Kidney (tissue), 14 donors: ENCODE results near the gene TENM4. TPM values are rescaled to one million over a fixed set of nuclear protein-coding genes. Genes with fewer than 3 reads are reported as not detected.
A peak's percentile ranks its signal among the peaks of the same experiment; 100 is the strongest.

Experiments used
- DNase-seq, 5 donors: peaks; one replicate each; pipeline ENCODE4 v3.0.0-alpha.2; 2013 to 2020
- FAIRE-seq: peaks from 2 replicates; lab custom pipeline; 2012; peaks lifted over from hg19 to GRCh38; lab: Jason Lieb, UNC
- H3K27ac ChIP-seq, 2 donors: one replicate each; pipeline ENCODE4 v1.7.0; 2013; ENCODE audit warnings: low read depth in 2 of 2, low read length in 2 of 2, inconsistent platforms in 1 of 2
- H3K27me3 ChIP-seq: one replicate; pipeline ENCODE4 v1.7.1; 2013; ENCODE audit warnings: low read length, inconsistent platforms; ENCODE audit not compliant: control insufficient read depth, insufficient read depth
- H3K36me3 ChIP-seq, 3 donors: one replicate each; pipeline versions ENCODE4 v1.7.0 to v1.7.1; 2013; ENCODE audit warnings: low read length in 3 of 3, control low read depth in 1 of 3, inconsistent platforms in 1 of 3; ENCODE audit not compliant: insufficient read depth in 3 of 3, control insufficient read depth in 2 of 3
- H3K4me1 ChIP-seq, 3 donors: one replicate each; pipeline versions ENCODE4 v1.7.0 to v1.7.1; 2013; ENCODE audit warnings: low read length in 3 of 3, inconsistent platforms in 1 of 3, low read depth in 1 of 3; ENCODE audit not compliant: control insufficient read depth in 2 of 3, insufficient read depth in 2 of 3
- H3K4me3 ChIP-seq, 3 donors: one replicate each; pipeline versions ENCODE4 v1.7.0 to v1.8.1; 2013; ENCODE audit warnings: low read length in 3 of 3, control low read depth in 1 of 3, inconsistent platforms in 1 of 3
- H3K9ac ChIP-seq, 3 donors: one replicate each; pipeline versions ENCODE4 v1.7.0 to v1.7.1; 2013; ENCODE audit warnings: low read length in 3 of 3, control low read depth in 1 of 3, inconsistent platforms in 1 of 3
- H3K9me3 ChIP-seq, 3 donors: one replicate each; pipeline versions ENCODE4 v1.7.0 to v1.7.1; 2013; ENCODE audit warnings: low read length in 3 of 3, control low read depth in 1 of 3, inconsistent platforms in 1 of 3; ENCODE audit not compliant: control insufficient read depth in 2 of 3, insufficient read depth in 1 of 3
- CTCF ChIP-seq: IDR thresholded peaks from 3 replicates; pipeline ENCODE4 v1.5.1; 2012; ENCODE audit warnings: mild to moderate bottlenecking, moderate library complexity, borderline replicate concordance; ENCODE audit not compliant: insufficient read depth; ENCODE audit errors: extremely low read depth
- intact Hi-C: fragments of 100-400 bp; cut with DNase I; formaldehyde crosslinking; loops from one replicate; pipeline ENCODE4 v1.11.1; 2022
- polyA plus RNA-seq: library from polyadenylated mRNA; stranded (reverse); fragments of 350-450 nt; fragmentation: Illumina TruSeq; extraction: RNeasy Lipid Tissue Mini Kit (QIAGEN cat#74804); gene quantifications from one replicate; pipeline ENCODE4 v1.2.3, GENCODE V29; 2014; ENCODE audit warnings: low read depth, low replicate concordance; ENCODE audit not compliant: insufficient read depth
- total RNA-seq: library from RNA; stranded (reverse); fragmentation: NEBNext Ultra II Directional; extraction: Animal tissue kit (Norgen Biotek cat#: 25700); gene quantifications from one replicate; pipeline ENCODE4 v1.2.1, GENCODE V29; 2021
- donor health status: control.
- donor health status: control.
- donor health status: control.
- donor health status: control.
- donor health status: control.
- donor health status: DM: yes; HTN: yes; CAD: no.
- donor health status: Normal renal cell carcinoma (clear cell type).

Gene TENM4
- total and polyA plus RNA-seq, 2 donors from 2014 or later = 0.34 to 31.0 TPM

DNA sequence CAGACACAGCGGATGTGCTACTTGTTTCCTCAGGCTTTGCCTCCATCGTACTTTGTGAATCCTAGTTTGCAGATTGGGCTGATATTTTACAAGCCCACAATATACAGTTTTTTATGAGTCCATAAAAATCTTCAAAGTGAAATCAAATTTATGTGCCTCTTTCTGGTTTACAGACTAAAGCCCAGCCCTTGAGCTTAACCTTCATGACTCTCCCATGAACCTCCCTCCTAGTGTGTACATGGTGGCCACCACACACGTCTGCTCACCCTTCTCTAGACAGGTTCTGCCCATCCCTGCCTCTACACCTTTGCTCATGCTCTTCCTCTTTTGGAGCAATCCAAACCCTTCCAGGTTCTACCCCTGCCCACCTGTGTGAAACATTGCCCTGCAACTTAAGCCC lies 129.4 kb downstream of the TENM4 start:
- no peak overlapping the region for H3K9ac ChIP-seq
- H3K9me3 ChIP-seq = no peaks in the 10 kb centered on the region
- no peak overlapping the region for H3K27ac ChIP-seq
- no peaks in the 10 kb centered on the region for H3K27me3 ChIP-seq
- FAIRE-seq (no peak), DNase-seq (no peak)
- no peaks in the 10 kb centered on the region for H3K36me3 ChIP-seq
- intact Hi-C loops = no loop called here
- TF ChIP-seq CTCF = no peak
- H3K4me1 ChIP-seq = no peaks in the 10 kb centered on the region
- H3K4me3 ChIP-seq = no peak overlapping the region

GRCh38 chr11:79309407-79309806 lies 131.4 kb downstream of the TENM4 start:
- Histone ChIP-seq H3K9me3 (no peaks in the 10 kb centered on the region), H3K4me3 (no peak overlapping the region), H3K4me1 (no peaks in the 10 kb centered on the region), H3K27ac (no peak overlapping the region), H3K9ac (no peak overlapping the region), H3K36me3 (no peaks in the 10 kb centered on the region), H3K27me3 (no peaks in the 10 kb centered on the region)
- DNase-seq (no peak), FAIRE-seq (no peak)
- intact Hi-C loops = no loop called here
- TF ChIP-seq CTCF = no peak

- intact Hi-C loops = no loop called here
- Histone ChIP-seq H3K9me3 (no peaks in the 10 kb centered on the region), H3K27ac (no peak overlapping the region), H3K9ac (no peak overlapping the region), H3K4me1 (no peaks in the 10 kb centered on the region), H3K27me3 (no peaks in the 10 kb centered on the region), H3K36me3 (no peaks in the 10 kb centered on the region), H3K4me3 (no peak overlapping the region)
- FAIRE-seq (no peak), DNase-seq (no peak)
- no peak for TF ChIP-seq CTCF
These were observed 132.4 kb downstream of the TENM4 start for GRCh38 chr11:79308429-79308828.

GRCh38 chr11:79304599-79305212 lies 136.1 kb downstream of the TENM4 start:
- intact Hi-C loops = no loop called here
- Histone ChIP-seq H3K9me3 (no peaks in the 10 kb centered on the region), H3K4me3 (no peak overlapping the region), H3K27me3 (no peaks in the 10 kb centered on the region), H3K36me3 (no peaks in the 10 kb centered on the region), H3K4me1 (no peaks in the 10 kb centered on the region), H3K27ac (no peak overlapping the region), H3K9ac (no peak overlapping the region)
- no peak for FAIRE-seq
- TF ChIP-seq CTCF = no peak
- peak in 1 of 5 donors; percentile 25 for DNase-seq
